H9 (cell line): ENCODE measurements around the gene PEDS1. TPM values are rescaled to one million over a fixed set of nuclear protein-coding genes. Genes with fewer than 3 reads are reported as not detected.

Source experiments
- DNase-seq: peaks from one replicate; pipeline ENCODE4 v3.0.0-alpha.2; 2017
- H2AFZ ChIP-seq: one replicate; pipeline ENCODE4 v1.6.1; 2013; ENCODE audit warnings: mild to moderate bottlenecking, low read length, control low read depth, moderate library complexity
- H2AK5ac ChIP-seq: 2 replicates; pipeline ENCODE4 v1.6.1; 2013; ENCODE audit warnings: low read length, control low read depth, mixed read lengths; ENCODE audit not compliant: insufficient read length
- H2BK120ac ChIP-seq: one replicate; pipeline ENCODE4 v1.6.1; 2013; ENCODE audit warnings: low read depth, mild to moderate bottlenecking, low read length, control low read depth, inconsistent platforms; ENCODE audit not compliant: poor library complexity, severe bottlenecking
- H2BK12ac ChIP-seq: 2 replicates; pipeline ENCODE4 v1.6.1; 2013; ENCODE audit warnings: low read length, control low read depth, mixed read lengths, low read depth; ENCODE audit not compliant: insufficient read length
- H2BK15ac ChIP-seq: 2 replicates; pipeline ENCODE4 v1.6.1; 2013; ENCODE audit warnings: low read depth, low read length, control low read depth
- H2BK20ac ChIP-seq: one replicate; pipeline ENCODE4 v1.6.1; 2013; ENCODE audit warnings: low read depth, mild to moderate bottlenecking, low read length, control low read depth, inconsistent platforms; ENCODE audit not compliant: poor library complexity, severe bottlenecking
- H2BK5ac ChIP-seq: 2 replicates; pipeline ENCODE4 v1.6.1; 2013; ENCODE audit warnings: low read length, control low read depth, mixed read lengths; ENCODE audit not compliant: insufficient read length
- H3K14ac ChIP-seq: 2 replicates; pipeline ENCODE4 v1.6.1; 2013; ENCODE audit warnings: low read length, control low read depth; ENCODE audit not compliant: insufficient read depth
- H3K18ac ChIP-seq: 2 replicates; pipeline ENCODE4 v1.6.1; 2013; ENCODE audit warnings: low read depth, mild to moderate bottlenecking, mixed read lengths, low read length, control low read depth; ENCODE audit not compliant: insufficient read length
- H3K23ac ChIP-seq: 2 replicates; pipeline ENCODE4 v1.6.1; 2013; ENCODE audit warnings: low read length, control low read depth, mixed read lengths, low read depth; ENCODE audit not compliant: insufficient read length
- H3K23me2 ChIP-seq: 2 replicates; pipeline ENCODE4 v1.6.1; 2013; ENCODE audit warnings: low read depth, mild to moderate bottlenecking, mixed read lengths, low read length, control low read depth; ENCODE audit not compliant: insufficient read length, poor library complexity, severe bottlenecking
- H3K27ac ChIP-seq: 2 replicates; pipeline ENCODE4 v1.5.1; 2013; ENCODE audit warnings: low read length, control low read depth, mixed read lengths, low read depth; ENCODE audit not compliant: insufficient read length
- H3K27me3 ChIP-seq: 2 replicates; pipeline ENCODE4 v1.6.1; 2013; ENCODE audit warnings: low read length, control low read depth, inconsistent platforms; ENCODE audit not compliant: insufficient read depth
- H3K4ac ChIP-seq: 2 replicates; pipeline ENCODE4 v1.6.1; 2013; ENCODE audit warnings: low read depth, mild to moderate bottlenecking, control low read depth, inconsistent platforms, low read length, moderate library complexity
- H3K4me1 ChIP-seq: 2 replicates; pipeline ENCODE4 v1.6.1; 2013; ENCODE audit warnings: low read length, control low read depth, inconsistent platforms; ENCODE audit not compliant: insufficient read depth
- H3K4me2 ChIP-seq: 2 replicates; pipeline ENCODE4 v1.6.1; 2013; ENCODE audit warnings: low read length, control low read depth, mixed read lengths; ENCODE audit not compliant: insufficient read length, insufficient read depth
- H3K56ac ChIP-seq: 2 replicates; pipeline ENCODE4 v1.6.1; 2013; ENCODE audit warnings: low read depth, mild to moderate bottlenecking, mixed read lengths, low read length, control low read depth; ENCODE audit not compliant: insufficient read length
- H3K79me1 ChIP-seq: 2 replicates; pipeline ENCODE4 v1.6.1; 2013; ENCODE audit warnings: low read depth, mild to moderate bottlenecking, moderate library complexity, low read length, control low read depth, inconsistent platforms; ENCODE audit not compliant: insufficient read depth, poor library complexity, severe bottlenecking
- H3K79me2 ChIP-seq: 2 replicates; pipeline ENCODE4 v1.6.1; 2013; ENCODE audit warnings: low read length, control low read depth, inconsistent platforms; ENCODE audit not compliant: insufficient read depth
- H3K9ac ChIP-seq: 2 replicates; pipeline ENCODE4 v1.6.1; 2013; ENCODE audit warnings: low read length, control low read depth, mixed read lengths; ENCODE audit not compliant: insufficient read length; ENCODE audit errors: extremely low read depth
- H3K9me3 ChIP-seq: one replicate; pipeline ENCODE4 v1.6.1; 2013; ENCODE audit warnings: low read depth, low read length, inconsistent platforms; ENCODE audit not compliant: control insufficient read depth
- H3T11ph ChIP-seq: one replicate; pipeline ENCODE4 v1.6.1; 2013; ENCODE audit warnings: mild to moderate bottlenecking, low read length, control low read depth, inconsistent platforms
- H4K20me1 ChIP-seq: one replicate; pipeline ENCODE4 v1.6.1; 2013; ENCODE audit not compliant: control insufficient read depth, insufficient read length, insufficient read depth
- H4K5ac ChIP-seq: 2 replicates; pipeline ENCODE4 v1.6.1; 2013; ENCODE audit warnings: low read depth, mild to moderate bottlenecking, mixed read lengths, low read length, control low read depth; ENCODE audit not compliant: insufficient read length
- H4K8ac ChIP-seq: replicated peaks from 2 replicates; pipeline ENCODE4 v1.6.1; 2013; ENCODE audit warnings: low read length, control low read depth, mixed read lengths, low read depth; ENCODE audit not compliant: insufficient read length
- H4K91ac ChIP-seq: 2 replicates; pipeline ENCODE4 v1.6.1; 2013; ENCODE audit warnings: low read depth, mild to moderate bottlenecking, moderate library complexity, mixed read lengths, low read length, control low read depth; ENCODE audit not compliant: insufficient read length
- H3K27ac Mint-ChIP-seq, 3 experiments: 2 replicates in 2 of 3; 3 replicates in 1 of 3; pipeline ENCODE4 v1.8.0; 2020 to 2021; ENCODE audit warnings: mixed read lengths in 3 of 3, mild to moderate bottlenecking in 1 of 3, moderate library complexity in 1 of 3
- H3K27me3 Mint-ChIP-seq: 2 replicates; pipeline ENCODE4 v1.8.0; 2021; ENCODE audit warnings: low read depth, mild to moderate bottlenecking, moderate library complexity, mixed read lengths
- H3K36me3 Mint-ChIP-seq, 3 experiments: 2 replicates in 2 of 3; 3 replicates in 1 of 3; pipeline ENCODE4 v1.8.0; 2020 to 2021; ENCODE audit warnings: low read depth in 3 of 3, mixed read lengths in 3 of 3; ENCODE audit not compliant: insufficient read depth in 1 of 3
- H3K4me1 Mint-ChIP-seq, 2 experiments: 2 replicates each; pipeline ENCODE4 v1.8.0; 2020; ENCODE audit warnings: mixed read lengths in 2 of 2
- H3K4me3 Mint-ChIP-seq, 2 experiments: 2 replicates in 1 of 2; 3 replicates in 1 of 2; pipeline ENCODE4 v1.8.0; 2020 to 2021; ENCODE audit warnings: mild to moderate bottlenecking in 2 of 2, mixed read lengths in 2 of 2, moderate library complexity in 1 of 2
- H3K9me3 Mint-ChIP-seq, 2 experiments: 2 replicates in 1 of 2; 3 replicates in 1 of 2; pipeline ENCODE4 v1.8.0; 2020; ENCODE audit warnings: mild to moderate bottlenecking in 2 of 2, mixed read lengths in 2 of 2, moderate library complexity in 1 of 2
- CTCF ChIP-seq: fragments of 200-600 bp; sonication (generic); conservative IDR thresholded peaks from 3 replicates; pipeline ENCODE4 v1.8.0; 2021; ENCODE audit warnings: antibody characterized with exemption, mild to moderate bottlenecking
- WGBS: extraction: QIAGEN DNeasy Blood & Tissue Kit; methylation state at CpG from one replicate; pipeline ENCODE4 v1.1.7; 2013; ENCODE audit warnings: missing lambda C conversion rate, low lambda C conversion rate, mixed read lengths; ENCODE audit not compliant: insufficient read length; ENCODE audit errors: extremely low coverage; 5-methylcytosine and 5-hydroxymethylcytosine counted together
- total RNA-seq: library from RNA; stranded (reverse); gene quantifications from 2 replicates; pipeline ENCODE4 v1.2.1, GENCODE V29; 2021

The PEDS1 gene
- total RNA-seq, 1 experiment from 2014 or later, result 29.3 TPM

- H3T11ph ChIP-seq, result no peak overlapping the region
- H3K27ac ChIP-seq, result no peak overlapping the region
- Mint-ChIP-seq H3K36me3 (peaks cover 0 to 6% (median 1%) of the 10 kb centered on the region in 3 experiments; a peak in 5 of 7 replicates), H3K27me3 (no peaks in the 10 kb centered on the region), H3K9me3 (peaks cover under 1 to 1% of the 10 kb centered on the region in 2 experiments; a peak in 4 of 5 replicates), H3K4me3 (no peak overlapping the region), H3K27ac (no peak overlapping the region), H3K4me1 (peaks cover 17 to 27% of the 10 kb centered on the region in 2 experiments)
- no peak overlapping the region for H2AK5ac ChIP-seq
- no peaks in the 10 kb centered on the region for H4K20me1 ChIP-seq
- H3K4ac ChIP-seq, result no peak overlapping the region
- H3K27me3 ChIP-seq, result no peaks in the 10 kb centered on the region
- no peaks in the 10 kb centered on the region for H3K4me1 ChIP-seq
- H2BK120ac ChIP-seq, result no peak overlapping the region
- peaks cover 12% of the 10 kb centered on the region for H3K23me2 ChIP-seq
- no peak overlapping the region for H2BK20ac ChIP-seq
- no peak overlapping the region for H3K56ac ChIP-seq
- H3K79me2 ChIP-seq, result no peaks in the 10 kb centered on the region
- no peak overlapping the region for H3K14ac ChIP-seq
- no peak overlapping the region for H3K18ac ChIP-seq
- DNase-seq, result no peak
- H4K5ac ChIP-seq, result no peak overlapping the region
- no peak for TF ChIP-seq CTCF
- H4K91ac ChIP-seq, result no peak overlapping the region
- no peak overlapping the region for H3K9ac ChIP-seq
- H2BK15ac ChIP-seq, result no peak overlapping the region
- no peak overlapping the region for H2BK5ac ChIP-seq
- no peak overlapping the region for H2AFZ ChIP-seq
- no CpG with 5 or more reads among the region's 5 CpGs for WGBS
- H2BK12ac ChIP-seq, result no peak overlapping the region
- no peak overlapping the region for H3K4me2 ChIP-seq
- H3K23ac ChIP-seq, result no peak overlapping the region
- H4K8ac ChIP-seq, result no peak overlapping the region
- no peaks in the 10 kb centered on the region for H3K79me1 ChIP-seq
- H3K9me3 ChIP-seq, result no peaks in the 10 kb centered on the region
Measured at GRCh38 chr20:50174456-50174855, 20.9 kb upstream of the PEDS1 start.
